GM21717 (cell line): ENCODE measurements around the gene POLR3H.
"Not testable (repeated sequence)": the region's sequence is repeated elsewhere in the genome, so short reads cannot be mapped to it uniquely, and the experiment has no call there.

Source experiments
- ATAC-seq: cut with Tn5 transposase; IDR thresholded peaks from one replicate; pipeline ENCODE4 v1.9.1; 2021; ENCODE audit warnings: mild to moderate bottlenecking, moderate library complexity; ENCODE audit not compliant: unreplicated experiment

POLR3H gene

DNA sequence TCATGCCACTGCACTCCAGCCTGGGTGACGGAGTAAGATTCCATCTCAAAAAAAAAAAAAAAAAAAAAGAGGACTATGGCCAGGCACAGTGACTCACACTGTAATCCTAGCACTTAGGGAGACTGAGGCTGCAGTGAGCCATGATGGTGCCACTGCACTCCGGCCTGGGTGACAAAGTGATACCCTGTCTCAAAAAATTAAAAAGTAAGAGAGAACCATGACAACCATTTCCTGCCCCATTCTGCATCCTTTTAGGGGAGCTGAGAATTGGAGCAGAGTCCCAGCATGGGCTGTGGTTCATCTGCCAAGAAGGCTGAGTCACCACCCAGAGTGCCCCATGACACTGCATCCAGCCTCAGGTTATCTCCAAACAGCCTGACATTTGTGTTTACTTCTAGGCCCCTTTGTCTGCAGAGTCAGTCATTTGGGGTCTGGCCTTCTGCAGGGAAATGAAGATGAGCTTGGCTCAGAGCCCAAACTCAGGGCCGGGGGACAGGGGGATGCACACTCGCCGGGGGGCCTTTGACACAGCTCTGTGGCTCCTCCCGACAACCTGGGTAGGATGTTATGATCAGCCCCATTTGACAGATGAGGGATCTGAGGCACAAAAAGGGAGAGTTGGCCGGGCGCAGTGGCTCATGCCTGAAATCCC is 21.3 kb upstream of the POLR3H start:
- ATAC-seq: no peak

DNA sequence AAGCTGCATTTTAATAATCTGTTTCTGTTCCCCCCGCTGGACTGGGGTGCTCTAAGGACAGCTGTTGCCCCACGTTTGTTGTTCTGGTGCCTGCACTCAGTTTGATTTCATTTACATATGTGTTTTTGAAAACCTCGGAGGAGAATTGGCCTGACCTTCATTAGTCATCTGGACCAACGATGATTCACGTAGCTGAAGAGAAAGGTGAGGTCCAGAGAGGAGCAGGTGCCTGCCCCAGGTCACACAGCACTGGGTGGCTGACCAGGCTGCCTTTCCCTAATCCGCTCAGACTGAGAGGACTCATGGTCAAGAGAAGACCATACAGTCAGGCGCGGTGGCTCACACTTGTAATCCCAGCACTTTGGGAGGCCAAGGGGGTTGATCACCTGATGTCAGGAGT is 20.3 kb upstream of the POLR3H start:
- ATAC-seq: no peak

- no peak for ATAC-seq
These were observed 18.9 kb upstream of the POLR3H start for GRCh38 chr22:41563051-41563711.

DNA sequence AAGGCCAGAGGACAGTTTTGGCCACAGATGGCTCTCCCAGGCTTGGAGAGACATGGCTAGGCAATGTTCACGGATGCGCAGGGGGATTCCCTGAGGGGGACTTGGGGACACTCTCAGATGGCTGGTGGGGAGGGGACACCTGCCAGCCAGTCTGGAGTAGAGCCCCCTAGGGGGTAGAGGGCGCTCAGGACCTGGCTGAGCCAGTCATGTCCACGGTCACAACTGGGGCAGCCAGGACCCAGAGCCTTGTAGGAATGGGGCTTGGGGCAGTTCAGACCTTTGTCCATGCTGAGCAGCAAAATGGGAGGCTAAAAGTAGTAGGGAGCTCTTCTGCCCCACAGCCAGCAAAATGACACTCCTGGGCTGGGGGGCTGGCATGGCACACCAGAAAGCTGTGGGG is 18.2 kb upstream of the POLR3H start:
- no peak for ATAC-seq

DNA sequence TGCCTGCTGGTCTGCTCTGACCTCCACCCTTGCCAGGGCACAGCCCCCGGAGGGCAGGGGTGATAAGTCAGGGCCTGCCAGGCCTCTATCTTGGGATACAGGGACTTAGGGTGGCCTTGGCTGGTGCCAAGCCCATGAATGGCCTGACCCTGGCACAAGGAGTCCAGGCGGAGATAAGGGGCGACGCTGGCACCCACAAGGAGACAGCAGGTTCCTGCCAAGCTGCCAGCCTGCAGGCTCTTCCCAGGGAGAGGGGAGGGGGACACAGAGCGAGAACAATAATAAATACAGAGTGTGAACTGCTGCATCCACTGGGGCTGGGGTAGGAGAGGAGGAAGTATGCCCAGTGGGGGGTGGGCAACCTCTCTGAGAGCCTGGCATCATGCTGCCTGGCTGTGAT is 17.5 kb upstream of the POLR3H start:
- ATAC-seq: no peak

- no peak for ATAC-seq
These were observed 17.1 kb upstream of the POLR3H start for GRCh38 chr22:41561335-41561734.

- no peak for ATAC-seq
These were observed 15.8 kb upstream of the POLR3H start for GRCh38 chr22:41560095-41560471.

DNA sequence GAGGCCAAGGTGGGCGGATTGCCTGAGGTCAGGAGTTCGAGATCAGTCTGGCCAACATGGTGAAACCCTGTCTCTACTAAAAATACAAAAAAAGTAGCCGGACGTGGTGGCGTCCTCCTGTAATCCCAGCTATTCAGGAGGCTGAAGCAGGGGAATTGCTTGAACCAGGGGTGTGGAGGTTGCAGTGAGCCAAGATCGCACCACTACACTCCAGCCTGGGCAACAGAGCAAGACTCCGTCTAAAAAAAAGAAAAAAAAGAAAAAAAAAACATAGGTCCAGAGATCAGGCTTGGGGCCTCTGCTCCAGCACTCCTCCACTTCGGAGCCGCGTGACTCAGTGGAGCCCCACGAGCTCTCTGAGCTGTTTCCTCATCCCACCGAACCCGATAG is 14.0 kb upstream of the POLR3H start:
- not testable (repeated sequence) for ATAC-seq

- ATAC-seq: no peak
These were observed 13.4 kb upstream of the POLR3H start for GRCh38 chr22:41557401-41558240.

DNA sequence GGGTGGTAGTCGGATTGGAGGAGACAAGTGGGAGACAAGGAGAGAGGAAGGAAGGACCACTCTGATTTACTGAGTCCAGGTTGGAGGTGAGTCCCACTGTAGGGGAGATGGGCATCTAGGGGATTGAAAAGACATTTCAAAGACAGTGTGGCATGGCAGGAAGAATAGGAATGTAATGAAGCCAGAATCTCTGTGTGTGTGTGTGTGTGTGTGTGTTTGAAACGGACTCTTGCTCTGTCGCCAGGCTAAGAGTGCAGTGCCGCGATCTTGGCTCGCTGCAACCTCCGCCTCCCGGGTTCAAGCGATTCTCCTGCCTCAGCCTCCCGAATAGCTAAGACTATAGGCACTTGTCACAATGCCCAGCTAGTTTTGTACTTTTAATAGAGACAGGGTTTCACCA is 12.3 kb upstream of the POLR3H start:
- no peak for ATAC-seq

DNA sequence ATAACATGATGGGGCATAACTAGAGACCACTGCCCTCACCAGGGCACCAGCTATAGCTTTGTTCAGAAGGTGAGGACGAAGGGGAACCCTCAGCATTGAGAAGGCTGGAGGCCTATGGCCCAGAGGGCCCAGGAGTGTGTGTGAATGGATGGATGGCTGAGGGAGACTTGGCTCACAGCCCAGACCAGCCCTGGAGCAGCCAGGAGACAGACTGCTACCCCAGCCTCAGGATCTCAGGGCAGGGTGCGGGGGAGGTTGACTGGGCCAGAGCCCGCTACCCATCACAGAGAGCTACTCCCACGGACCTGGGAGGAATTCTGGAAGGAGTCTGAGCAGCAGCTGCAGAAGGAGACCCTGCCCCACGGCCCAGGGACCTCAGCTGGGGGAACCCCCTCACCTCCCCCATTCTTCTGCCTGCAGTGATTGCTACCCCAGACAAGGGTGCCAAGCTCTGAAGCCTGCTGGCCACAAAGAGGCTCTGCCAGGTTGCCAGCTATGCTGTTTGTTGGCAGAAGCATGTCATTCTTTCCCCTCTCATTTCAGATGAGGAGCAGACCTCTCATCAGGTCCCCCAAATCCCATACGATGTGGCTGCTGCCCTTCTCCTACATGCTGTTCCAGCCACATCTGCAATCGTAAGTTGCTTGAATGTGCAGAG is 11.2 kb upstream of the POLR3H start:
- no peak for ATAC-seq

- ATAC-seq: no peak
These were observed 7.8 kb upstream of the POLR3H start for GRCh38 chr22:41551877-41552582.

DNA sequence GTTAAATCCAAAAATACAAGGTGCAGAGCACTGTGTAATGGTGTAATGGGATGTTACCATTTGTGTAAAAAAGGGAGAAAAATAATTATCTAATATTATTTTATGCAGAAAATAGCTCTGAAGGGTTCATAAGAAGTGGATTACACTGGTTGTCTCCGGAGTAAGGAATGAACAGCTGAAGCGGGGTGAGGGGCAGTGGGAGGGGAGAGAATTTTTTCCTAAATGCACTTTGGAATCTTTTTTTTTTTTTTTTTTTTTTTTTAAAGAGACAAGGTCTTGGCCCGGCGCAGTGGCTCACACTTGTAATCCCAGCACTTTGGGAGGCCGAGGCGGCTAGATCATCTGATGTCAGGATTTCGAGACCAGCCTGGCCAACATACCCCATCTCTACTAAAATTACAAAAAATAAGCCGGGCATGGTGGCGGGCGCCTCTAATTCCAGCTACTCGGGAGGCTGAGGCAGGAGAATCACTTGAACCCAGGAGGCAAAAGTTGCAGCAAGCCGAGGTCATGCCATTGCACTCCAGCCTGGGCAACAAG is 6.8 kb upstream of the POLR3H start:
- no peak for ATAC-seq

DNA sequence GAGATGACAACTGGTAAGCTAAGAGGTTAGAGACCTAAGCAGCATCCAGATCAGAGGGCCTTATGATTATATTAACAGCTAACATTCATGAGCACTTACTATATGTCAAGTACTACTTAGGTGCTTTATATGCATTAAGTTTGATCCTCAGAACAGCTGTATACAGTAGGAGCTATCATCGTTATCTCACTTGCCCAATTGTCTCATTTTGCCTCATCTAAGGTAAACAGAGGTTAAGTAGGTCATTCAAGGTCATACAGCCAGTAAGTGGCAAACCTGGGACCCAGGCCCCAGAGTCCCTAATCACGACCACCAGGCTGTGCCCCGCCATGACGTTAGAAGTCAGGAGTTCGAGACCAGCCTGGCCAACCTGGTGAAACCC is 4.6 kb upstream of the POLR3H start:
- ATAC-seq: no peak

DNA sequence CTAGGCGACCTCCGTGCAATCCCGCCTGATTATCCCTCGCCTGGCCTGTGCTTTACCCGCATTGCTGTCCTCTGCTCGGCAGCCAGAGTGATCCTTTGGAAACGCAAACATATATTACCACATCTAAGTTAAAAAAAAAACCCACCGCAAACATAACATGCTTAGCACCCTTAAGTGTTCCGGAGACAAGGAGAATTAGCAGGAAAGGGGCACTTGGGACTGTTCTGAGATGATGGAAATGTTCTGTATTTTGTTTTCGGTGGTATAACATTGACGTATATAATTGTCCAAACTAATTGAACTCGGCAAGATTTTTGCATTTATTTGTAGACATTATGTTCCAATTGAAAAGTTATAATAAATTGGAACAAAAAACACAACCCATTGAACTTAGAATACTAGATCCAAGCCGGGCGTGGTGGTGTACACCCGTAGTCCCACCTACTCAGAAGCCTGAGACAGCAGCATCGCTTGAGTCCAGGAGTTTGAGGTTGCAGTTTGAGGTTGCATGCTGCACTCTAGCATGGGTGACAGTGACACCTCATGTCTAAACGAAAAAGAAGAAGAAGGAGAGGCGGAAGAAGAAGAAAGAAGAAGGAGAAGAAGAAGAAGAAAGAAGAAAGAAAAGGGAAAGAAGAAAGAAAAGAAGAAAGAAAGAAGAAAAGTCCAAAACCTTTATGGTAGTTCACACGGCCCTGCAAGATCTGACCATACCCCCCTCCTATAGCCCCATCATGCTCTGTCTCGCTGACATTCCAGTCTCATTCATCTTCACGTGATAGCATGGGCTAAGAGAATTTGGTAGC is 604 bp upstream of the POLR3H start:
- ATAC-seq: no peak

DNA sequence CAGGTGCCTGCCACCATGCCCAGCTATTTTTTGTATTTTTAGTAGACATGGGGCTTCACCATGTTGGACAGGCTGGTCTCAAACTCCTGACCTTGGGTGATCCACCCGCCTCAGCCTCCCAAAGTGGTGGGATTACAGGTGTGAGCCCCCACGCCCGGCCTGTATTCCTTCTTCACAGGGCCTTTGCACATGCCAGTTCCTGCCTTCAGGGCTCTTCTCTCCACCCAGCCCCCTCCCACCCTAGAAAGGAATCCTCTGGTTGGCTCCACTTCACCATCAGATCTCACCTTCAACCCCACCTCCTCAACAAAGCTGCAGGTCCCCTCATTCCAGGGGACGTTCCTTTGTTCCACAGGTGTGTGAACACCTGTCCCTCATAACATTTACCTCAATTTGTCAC is 2.0 kb downstream of the POLR3H start:
- no peak for ATAC-seq

DNA sequence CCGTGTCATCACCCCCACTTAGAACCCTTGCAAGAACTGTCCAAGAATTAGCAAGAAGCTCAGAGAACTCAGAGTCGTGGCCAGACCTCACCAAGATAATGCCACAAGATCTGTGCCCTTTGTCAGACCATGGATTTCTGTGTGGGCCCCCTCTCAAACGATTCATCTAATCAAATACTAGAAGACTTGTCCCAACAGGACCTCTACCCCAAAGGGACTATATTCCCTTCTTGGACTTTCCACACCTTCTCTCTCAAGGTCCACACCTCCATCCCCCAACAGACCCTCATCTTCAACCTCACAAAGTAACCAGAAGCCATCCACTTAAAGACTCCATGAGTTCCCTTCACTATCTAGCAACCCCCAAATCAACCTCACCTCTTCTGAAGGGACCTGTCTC is 2.8 kb downstream of the POLR3H start:
- ATAC-seq: no peak

DNA sequence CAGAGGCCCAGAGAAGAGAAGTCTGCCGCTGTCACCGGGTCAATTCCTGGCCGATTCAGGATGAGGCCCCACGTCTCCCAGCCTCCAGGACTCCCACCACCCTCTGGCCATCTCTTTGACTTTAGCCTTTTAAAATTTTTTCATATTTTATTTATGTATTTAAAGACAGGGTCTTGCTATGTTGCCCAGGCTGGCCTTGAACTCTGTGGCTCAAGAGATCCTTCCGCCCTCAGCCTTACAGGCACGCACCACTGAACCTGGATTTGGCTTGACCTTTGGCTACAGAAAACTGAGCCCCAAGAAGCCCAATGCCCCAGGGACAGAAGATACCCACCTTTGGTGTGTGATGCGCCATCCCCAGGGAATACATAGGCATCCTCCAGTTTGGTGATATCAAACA is 3.9 kb downstream of the POLR3H start:
- no peak for ATAC-seq

GRCh38 chr22:41540006-41540315 is 4.3 kb downstream of the POLR3H start:
- ATAC-seq: no peak
